Measurements from ENCODE around the gene PHACTR3.

- TF ChIP-seq, protein P1, sequence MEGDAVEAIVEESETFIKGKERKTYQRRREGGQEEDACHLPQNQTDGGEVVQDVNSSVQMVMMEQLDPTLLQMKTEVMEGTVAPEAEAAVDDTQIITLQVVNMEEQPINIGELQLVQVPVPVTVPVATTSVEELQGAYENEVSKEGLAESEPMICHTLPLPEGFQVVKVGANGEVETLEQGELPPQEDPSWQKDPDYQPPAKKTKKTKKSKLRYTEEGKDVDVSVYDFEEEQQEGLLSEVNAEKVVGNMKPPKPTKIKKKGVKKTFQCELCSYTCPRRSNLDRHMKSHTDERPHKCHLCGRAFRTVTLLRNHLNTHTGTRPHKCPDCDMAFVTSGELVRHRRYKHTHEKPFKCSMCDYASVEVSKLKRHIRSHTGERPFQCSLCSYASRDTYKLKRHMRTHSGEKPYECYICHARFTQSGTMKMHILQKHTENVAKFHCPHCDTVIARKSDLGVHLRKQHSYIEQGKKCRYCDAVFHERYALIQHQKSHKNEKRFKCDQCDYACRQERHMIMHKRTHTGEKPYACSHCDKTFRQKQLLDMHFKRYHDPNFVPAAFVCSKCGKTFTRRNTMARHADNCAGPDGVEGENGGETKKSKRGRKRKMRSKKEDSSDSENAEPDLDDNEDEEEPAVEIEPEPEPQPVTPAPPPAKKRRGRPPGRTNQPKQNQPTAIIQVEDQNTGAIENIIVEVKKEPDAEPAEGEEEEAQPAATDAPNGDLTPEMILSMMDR (conservative IDR thresholded peaks at IDR 0.05): no peak
- TF ChIP-seq ZFX (IDR thresholded peaks at IDR 0.05): no peak
These were observed 35.8 kb upstream of the PHACTR3 start for GRCh38 chr20:59568509-59569024.

Measured in C4-2B (cell line).